ENCODE data around the gene STX4. TPM values are rescaled to one million over a fixed set of nuclear protein-coding genes. Genes with fewer than 3 reads are reported as not detected.

The STX4 gene, protein sequence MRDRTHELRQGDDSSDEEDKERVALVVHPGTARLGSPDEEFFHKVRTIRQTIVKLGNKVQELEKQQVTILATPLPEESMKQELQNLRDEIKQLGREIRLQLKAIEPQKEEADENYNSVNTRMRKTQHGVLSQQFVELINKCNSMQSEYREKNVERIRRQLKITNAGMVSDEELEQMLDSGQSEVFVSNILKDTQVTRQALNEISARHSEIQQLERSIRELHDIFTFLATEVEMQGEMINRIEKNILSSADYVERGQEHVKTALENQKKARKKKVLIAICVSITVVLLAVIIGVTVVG
- total RNA-seq = 25.5 and 36.9 TPM in 2 replicates

DNA sequence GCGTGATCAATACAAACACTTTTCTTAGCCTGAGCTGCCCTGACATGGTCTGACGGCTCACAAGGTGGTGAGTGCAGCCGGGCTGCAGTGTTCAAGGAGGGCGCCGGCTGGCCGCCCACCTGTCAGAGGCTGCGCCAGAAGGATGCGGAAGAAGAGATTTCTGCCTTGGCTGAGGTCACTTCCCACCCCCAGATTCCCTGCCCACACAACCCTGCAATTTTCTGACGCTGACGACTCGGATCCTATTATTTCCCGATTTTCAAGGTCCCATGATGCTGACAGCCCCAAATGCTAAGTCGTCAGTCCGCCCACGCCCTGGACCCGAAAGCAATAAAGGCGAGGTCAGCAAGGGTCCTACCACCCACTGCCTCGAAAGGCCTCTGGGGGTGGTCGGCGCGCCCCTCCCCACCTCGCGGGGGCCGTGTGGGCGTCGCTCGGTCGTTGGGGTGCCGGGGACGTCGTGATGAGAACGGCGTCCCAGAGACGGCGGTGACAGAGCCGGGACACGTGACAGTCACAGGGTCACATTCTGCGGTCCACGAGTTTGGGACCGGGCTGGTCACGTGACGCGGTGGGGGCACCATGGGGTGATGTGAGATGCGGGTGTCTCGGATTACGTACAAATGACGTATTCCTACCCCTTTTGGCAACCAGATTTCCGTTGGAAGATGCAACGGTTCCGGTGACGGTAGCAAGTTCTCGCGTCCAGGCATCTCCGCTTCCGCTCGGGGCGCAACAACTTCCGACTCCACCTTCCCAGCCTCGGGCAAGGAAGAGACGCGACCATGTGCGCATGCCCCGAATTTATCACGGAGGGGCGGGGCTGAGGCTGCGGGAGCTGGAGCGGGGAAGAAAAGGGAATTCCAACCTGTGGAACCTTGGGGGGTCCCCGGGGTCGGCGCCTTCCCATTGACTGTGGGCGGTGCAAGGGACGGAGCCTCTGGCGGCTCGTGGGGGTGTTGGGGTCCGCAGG is at the start of gene STX4:
STX4 (plus strand) TSS at position 823 of the 973 bp plus-strand sequence. CDS start 248 bp downstream, outside the sequence.

GRCh38 chr16:30984669-30985400 is 48.5 kb upstream of the STX4 start, which contains the start of gene HSD3B7:
Gene HSD3B7 (plus strand): TSS chr16:30985207. CDS start chr16:30985659, 452 bp downstream.

DNA sequence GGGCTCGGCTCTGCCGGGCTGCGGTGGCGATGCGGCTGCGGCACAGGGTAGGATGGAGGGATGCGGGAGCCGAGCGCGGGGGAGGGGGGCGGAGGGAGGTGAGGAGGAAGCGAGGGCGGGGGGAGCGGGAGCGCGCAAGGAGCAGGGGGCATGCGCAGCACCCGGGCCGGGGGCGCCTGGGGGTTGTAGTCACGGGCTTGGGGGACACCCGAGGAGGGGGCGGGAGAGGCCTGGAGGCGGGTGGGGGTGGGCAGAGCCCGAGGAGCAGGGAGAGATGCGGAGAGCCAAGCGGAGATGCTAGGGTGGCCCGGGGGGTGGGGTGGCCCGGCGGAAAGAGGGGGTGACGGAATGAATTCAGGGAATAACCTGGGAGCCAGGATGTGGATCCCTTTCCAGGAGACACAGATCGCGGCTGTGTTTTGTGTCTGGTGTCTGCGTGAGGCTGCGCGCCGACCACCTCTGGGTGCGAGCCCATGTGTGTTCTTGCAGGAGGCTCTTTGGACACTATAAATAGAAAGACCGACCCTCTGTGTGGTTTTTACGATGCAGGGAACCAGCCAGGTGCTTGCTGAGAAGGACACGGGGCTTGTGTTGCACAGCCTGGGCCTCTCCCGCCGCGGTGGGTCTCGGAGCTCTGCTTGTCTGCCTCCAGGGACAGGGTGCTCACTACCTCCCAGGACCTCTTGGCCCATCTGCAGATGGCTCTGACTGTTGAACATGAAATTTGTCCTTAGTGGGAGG is 22.6 kb upstream of the STX4 start, which contains the start of gene STX1B:
STX1B (minus strand) TSS at position 54 of the 741 bp plus-strand sequence. CDS start 242 bp downstream, outside the sequence.

DNA sequence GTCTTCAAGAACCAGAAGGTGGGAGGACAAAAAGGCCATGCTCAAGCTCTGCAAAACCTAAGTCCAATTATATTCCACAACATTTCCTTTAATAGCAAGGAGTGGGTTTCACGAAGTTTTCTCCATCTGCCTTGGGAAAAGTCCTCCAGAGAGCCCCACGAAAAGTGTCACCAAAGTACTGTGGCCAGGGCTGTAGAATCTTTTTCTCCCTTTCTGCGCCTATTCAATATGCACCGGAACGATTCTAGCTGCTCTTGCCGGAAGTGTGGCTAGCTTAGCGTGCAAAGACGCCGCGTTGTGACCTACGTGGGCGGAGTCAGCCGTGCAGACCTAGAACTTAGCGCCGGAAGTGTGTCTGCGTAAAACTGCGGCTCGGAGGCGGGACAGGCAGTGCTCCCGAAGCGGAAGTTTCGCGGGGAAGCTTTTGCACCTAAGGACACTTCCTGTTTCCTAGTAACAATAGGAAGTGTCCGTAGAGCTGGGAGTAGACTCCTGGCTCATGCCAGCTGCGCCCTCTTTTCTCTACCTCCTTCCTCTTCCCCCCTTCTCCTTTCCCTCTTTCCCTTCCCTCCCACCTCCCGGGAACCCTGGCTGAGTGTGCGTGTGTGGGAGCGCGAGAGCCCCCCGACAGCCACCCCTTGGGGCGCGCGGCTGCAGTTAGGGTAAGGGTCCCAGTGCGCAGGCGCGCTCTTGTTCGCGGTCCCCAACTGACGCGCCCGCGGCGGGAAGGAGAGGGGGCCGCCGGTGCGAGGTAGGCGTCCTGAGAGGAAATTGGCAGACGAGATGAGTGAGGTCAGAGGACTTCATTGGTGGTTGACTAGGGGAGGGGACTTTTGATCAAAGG is 40.8 kb downstream of the STX4 start, which contains the start of the genes ZNF646 and ZNF668:
ZNF646 (plus strand) TSS at position 453 of the 844 bp plus-strand sequence. CDS start 1,903 bp downstream, outside the sequence.
ZNF668 (minus strand) TSS at position 271 of the 844 bp plus-strand sequence. CDS start 9,781 bp downstream, outside the sequence.

GRCh38 chr16:31088459-31089183 is 55.3 kb downstream of the STX4 start, which contains the start of gene PRSS53:
Gene PRSS53 (minus strand): TSS chr16:31088943. CDS start chr16:31088809, 134 bp downstream.

Other genes starting within 250 kb of the STX4 start
- 9.8 and 11.0 TPM in 2 replicates for gene ZNF629, start 246.4 kb upstream of the STX4 start, total RNA-seq
- gene BCL7C, start 139.5 kb upstream of the STX4 start, total RNA-seq = 27.1 and 29.3 TPM in 2 replicates
- gene CTF1, start 136.9 kb upstream of the STX4 start, total RNA-seq = 4.0 and 5.1 TPM in 2 replicates
- gene FBXL19, start 110.0 kb upstream of the STX4 start, total RNA-seq = 14.7 and 18.5 TPM in 2 replicates
- 46.9 and 58.4 TPM in 2 replicates for gene ORAI3, start 84.5 kb upstream of the STX4 start, total RNA-seq
- 2.8 and 4.4 TPM in 2 replicates for gene SETD1A, start 75.8 kb upstream of the STX4 start, total RNA-seq
- gene HSD3B7, start 48.4 kb upstream of the STX4 start, total RNA-seq = 28.9 and 50.4 TPM in 2 replicates
- 0.85 and 2.6 TPM in 2 replicates for gene STX1B, start 22.9 kb upstream of the STX4 start, total RNA-seq
- gene ZNF668, start 40.7 kb downstream of the STX4 start, total RNA-seq = 7.0 and 9.8 TPM in 2 replicates
- 17.5 TPM in 2 replicates for gene ZNF646, start 40.9 kb downstream of the STX4 start, total RNA-seq
- 4.8 and 6.0 TPM in 2 replicates for gene PRSS53, start 55.4 kb downstream of the STX4 start, total RNA-seq
- 248 and 295 TPM in 2 replicates for gene VKORC1, start 61.2 kb downstream of the STX4 start, total RNA-seq
- gene BCKDK, start 74.8 kb downstream of the STX4 start, total RNA-seq = 34.1 and 46.7 TPM in 2 replicates
- 41.5 and 41.6 TPM in 2 replicates for gene KAT8, start 84.1 kb downstream of the STX4 start, total RNA-seq
- gene PRSS8, start 102.2 kb downstream of the STX4 start, total RNA-seq = not detected in 2 replicates
- gene PRSS36, start 116.5 kb downstream of the STX4 start, total RNA-seq = 0.59 and 0.73 TPM in 2 replicates
- gene FUS, start 146.6 kb downstream of the STX4 start, total RNA-seq = 38.8 and 39.8 TPM in 2 replicates
- 19.2 and 19.9 TPM in 2 replicates for gene PYCARD, start 169.2 kb downstream of the STX4 start, total RNA-seq
- gene TRIM72, start 180.6 kb downstream of the STX4 start, total RNA-seq = under 0.01 TPM in 1 of 2 replicates, not detected in the other
- gene PYDC1, start 183.6 kb downstream of the STX4 start, total RNA-seq = not detected in 2 replicates
- gene ITGAM, start 226.4 kb downstream of the STX4 start, total RNA-seq = 0.13 TPM in 1 of 2 replicates, not detected in the other